Skin of body (tissue), 2 donors: Measurements from ENCODE around the gene PCDHGC3. TPM values are rescaled to one million over a fixed set of nuclear protein-coding genes. Genes with fewer than 3 reads are reported as not detected.
A peak's percentile ranks its signal among the peaks of the same experiment; 100 is the strongest.
"Not testable (repeated sequence)": the region's sequence is repeated elsewhere in the genome, so short reads cannot be mapped to it uniquely, and the experiment has no call there.

Experiments
- DNase-seq: peaks from one replicate; lab custom pipeline; 2025; lab: John Stamatoyannopoulos, UW
- total RNA-seq: library from RNA; depleted of rRNA; stranded (reverse); fragments of >200 nt; gene quantifications from one replicate; pipeline ENCODE4 v1.2.3, GENCODE V29; 2014

The PCDHGC3 gene
- 36.7 TPM for total RNA-seq

- DNase-seq, result peak; percentile 88
Measured at GRCh38 chr5:141475625-141476131, at the start of gene PCDHGC3. PCDHGC3 (plus strand) TSS chr5:141475966; CDS start chr5:141476117, 151 bp downstream.

- no peak for DNase-seq
Measured at GRCh38 chr5:141427783-141428426, 47.9 kb upstream of the PCDHGC3 start.

GRCh38 chr5:141430332-141431113, 45.2 kb upstream of the PCDHGC3 start, which contains the start of gene PCDHGA12:
PCDHGA12 (plus strand) TSS chr5:141430507; CDS start chr5:141430760, 253 bp downstream.
- DNase-seq, result peak; percentile 12

GRCh38 chr5:141431286-141431685, 44.5 kb upstream of the PCDHGC3 start:
- no peak for DNase-seq

- DNase-seq, result not testable (repeated sequence)
Measured at GRCh38 chr5:141432308-141432707, 43.5 kb upstream of the PCDHGC3 start.

- not testable (repeated sequence) for DNase-seq
Measured at GRCh38 chr5:141432726-141433125, 43.0 kb upstream of the PCDHGC3 start.

GRCh38 chr5:141434006-141434405, 41.8 kb upstream of the PCDHGC3 start:
- DNase-seq, result no peak

GRCh38 chr5:141437221-141437620, 38.5 kb upstream of the PCDHGC3 start:
- no peak for DNase-seq

GRCh38 chr5:141439411-141440141, 36.2 kb upstream of the PCDHGC3 start:
- DNase-seq, result no peak

GRCh38 chr5:141440341-141440740, 35.4 kb upstream of the PCDHGC3 start:
- no peak for DNase-seq

- DNase-seq, result no peak
Measured at GRCh38 chr5:141441571-141442170, 34.1 kb upstream of the PCDHGC3 start.

GRCh38 chr5:141465351-141465750, 10.4 kb upstream of the PCDHGC3 start:
- DNase-seq, result no peak

GRCh38 chr5:141476132-141476911, 556 bp downstream of the PCDHGC3 start:
- DNase-seq, result peak; percentile 92

- DNase-seq, result no peak
Measured at GRCh38 chr5:141477044-141477575, 1.3 kb downstream of the PCDHGC3 start.

GRCh38 chr5:141477815-141478214, 2.0 kb downstream of the PCDHGC3 start:
- no peak for DNase-seq

GRCh38 chr5:141478321-141478945, 2.7 kb downstream of the PCDHGC3 start:
- no peak for DNase-seq

- DNase-seq, result no peak
Measured at GRCh38 chr5:141479776-141480175, 4.0 kb downstream of the PCDHGC3 start.

- DNase-seq, result no peak
Measured at GRCh38 chr5:141483902-141484301, 8.1 kb downstream of the PCDHGC3 start.

- peak; percentile 52 for DNase-seq
Measured at GRCh38 chr5:141484310-141484640, 8.5 kb downstream of the PCDHGC3 start.
